ENCODE data around the gene HS6ST1.

- TF ChIP-seq MAX (IDR thresholded peaks at IDR 0.05) = no peak
- TF ChIP-seq, protein P1, sequence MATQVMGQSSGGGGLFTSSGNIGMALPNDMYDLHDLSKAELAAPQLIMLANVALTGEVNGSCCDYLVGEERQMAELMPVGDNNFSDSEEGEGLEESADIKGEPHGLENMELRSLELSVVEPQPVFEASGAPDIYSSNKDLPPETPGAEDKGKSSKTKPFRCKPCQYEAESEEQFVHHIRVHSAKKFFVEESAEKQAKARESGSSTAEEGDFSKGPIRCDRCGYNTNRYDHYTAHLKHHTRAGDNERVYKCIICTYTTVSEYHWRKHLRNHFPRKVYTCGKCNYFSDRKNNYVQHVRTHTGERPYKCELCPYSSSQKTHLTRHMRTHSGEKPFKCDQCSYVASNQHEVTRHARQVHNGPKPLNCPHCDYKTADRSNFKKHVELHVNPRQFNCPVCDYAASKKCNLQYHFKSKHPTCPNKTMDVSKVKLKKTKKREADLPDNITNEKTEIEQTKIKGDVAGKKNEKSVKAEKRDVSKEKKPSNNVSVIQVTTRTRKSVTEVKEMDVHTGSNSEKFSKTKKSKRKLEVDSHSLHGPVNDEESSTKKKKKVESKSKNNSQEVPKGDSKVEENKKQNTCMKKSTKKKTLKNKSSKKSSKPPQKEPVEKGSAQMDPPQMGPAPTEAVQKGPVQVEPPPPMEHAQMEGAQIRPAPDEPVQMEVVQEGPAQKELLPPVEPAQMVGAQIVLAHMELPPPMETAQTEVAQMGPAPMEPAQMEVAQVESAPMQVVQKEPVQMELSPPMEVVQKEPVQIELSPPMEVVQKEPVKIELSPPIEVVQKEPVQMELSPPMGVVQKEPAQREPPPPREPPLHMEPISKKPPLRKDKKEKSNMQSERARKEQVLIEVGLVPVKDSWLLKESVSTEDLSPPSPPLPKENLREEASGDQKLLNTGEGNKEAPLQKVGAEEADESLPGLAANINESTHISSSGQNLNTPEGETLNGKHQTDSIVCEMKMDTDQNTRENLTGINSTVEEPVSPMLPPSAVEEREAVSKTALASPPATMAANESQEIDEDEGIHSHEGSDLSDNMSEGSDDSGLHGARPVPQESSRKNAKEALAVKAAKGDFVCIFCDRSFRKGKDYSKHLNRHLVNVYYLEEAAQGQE (IDR thresholded peaks at IDR 0.05) = no peak
- no peak for TF ChIP-seq CTCF (IDR thresholded peaks at IDR 0.05; ENCODE audit: low read depth, low read length, missing input control)
- TF ChIP-seq YY1 (IDR thresholded peaks at IDR 0.05) = no peak
- TF ChIP-seq NR2F2 (IDR thresholded peaks at IDR 0.05) = no peak
- no peak for TF ChIP-seq JUND (IDR thresholded peaks at IDR 0.05)
- no peak for TF ChIP-seq HNF4G (IDR thresholded peaks at IDR 0.05)
- TF ChIP-seq SP1 (IDR thresholded peaks at IDR 0.05) = no peak
- no peak for TF ChIP-seq TAF1 (conservative IDR thresholded peaks at IDR 0.05)
These were observed 59.1 kb downstream of the HS6ST1 start for GRCh38 chr2:128259585-128259984.
